OCI-LY3 (cell line): ENCODE data around the gene MAGI2.

ENCODE experiments used
- CTCF ChIP-seq: fragments of 200-600, 300-600 bp; sonication (generic); IDR thresholded peaks from 2 replicates; pipeline ENCODE4 v1.5.1; 2014; ENCODE audit warnings: antibody characterized with exemption, low read length, low read depth
- EZH2phosphoT487 ChIP-seq: fragments of 200-600 bp; shearing (Covaris generic); IDR thresholded peaks from 2 replicates; pipeline ENCODE4 v1.6.1; 2018; ENCODE audit warnings: antibody characterized with exemption, mixed run types, low read depth

GRCh38 chr7:78140109-78140508 lies 1313.4 kb downstream of the MAGI2 start:
- TF ChIP-seq CTCF (no peak), EZH2phosphoT487 (no peak)
